GM18505 (cell line): ENCODE measurements around the gene ALPK1.

Experiments used
- ATAC-seq: cut with Tn5 transposase; IDR thresholded peaks from one replicate; pipeline ENCODE4 v1.9.1; 2021; ENCODE audit not compliant: unreplicated experiment
- POLR2A ChIP-seq: IDR thresholded peaks from 4 replicates; pipeline ENCODE4 v1.6.1; 2011; ENCODE audit warnings: borderline replicate concordance; ENCODE audit not compliant: insufficient read depth, insufficient read length; ENCODE audit errors: extremely low read depth

ALPK1 gene

GRCh38 chr4:112328734-112329130 is 31.6 kb downstream of the ALPK1 start:
- no peak for ATAC-seq
- no peak for TF ChIP-seq POLR2A

- TF ChIP-seq POLR2A: no peak
- ATAC-seq: no peak
Measured at GRCh38 chr4:112329672-112330375, 32.7 kb downstream of the ALPK1 start.

GRCh38 chr4:112330921-112331320 is 33.8 kb downstream of the ALPK1 start:
- no peak for ATAC-seq
- TF ChIP-seq POLR2A: no peak

GRCh38 chr4:112332398-112332797 is 35.2 kb downstream of the ALPK1 start:
- TF ChIP-seq POLR2A: no peak
- no peak for ATAC-seq

GRCh38 chr4:112340023-112340422 is 42.9 kb downstream of the ALPK1 start:
- ATAC-seq: no peak
- TF ChIP-seq POLR2A: no peak

GRCh38 chr4:112341033-112341432 is 43.9 kb downstream of the ALPK1 start:
- ATAC-seq: no peak
- no peak for TF ChIP-seq POLR2A

GRCh38 chr4:112343330-112344080 is 46.3 kb downstream of the ALPK1 start:
- no peak for ATAC-seq
- TF ChIP-seq POLR2A: no peak

- ATAC-seq: no peak
- no peak for TF ChIP-seq POLR2A
Measured at GRCh38 chr4:112348488-112349158, 51.5 kb downstream of the ALPK1 start.

GRCh38 chr4:112352736-112353135 is 55.6 kb downstream of the ALPK1 start:
- TF ChIP-seq POLR2A: no peak
- no peak for ATAC-seq

GRCh38 chr4:112355662-112356061 is 58.5 kb downstream of the ALPK1 start:
- TF ChIP-seq POLR2A: no peak
- ATAC-seq: no peak

- ATAC-seq: no peak
Measured at GRCh38 chr4:112357453-112357852, 60.3 kb downstream of the ALPK1 start.

GRCh38 chr4:112357897-112358296 is 60.7 kb downstream of the ALPK1 start:
- no peak for TF ChIP-seq POLR2A
- ATAC-seq: no peak

More at GRCh38 chr4:112357453-112357852, 60.3 kb downstream of the ALPK1 start:
- TF ChIP-seq POLR2A: no peak

GRCh38 chr4:112358415-112358814 is 61.2 kb downstream of the ALPK1 start:
- TF ChIP-seq POLR2A: no peak
- ATAC-seq: no peak
